Stomach (tissue), 4 donors: ENCODE results near the gene PTPRM.

Experiments used
- EP300 ChIP-seq: sonication (generic); formaldehyde crosslinking; IDR thresholded peaks from one replicate; pipeline ENCODE4 v1.6.1; 2017; ENCODE audit warnings: antibody characterized with exemption
- POLR2A ChIP-seq, 4 donors: fragments of 450-650 bp; IDR thresholded peaks; one replicate each; pipeline ENCODE4 v1.6.1; 2016; ENCODE audit warnings: antibody characterized with exemption in 4 of 4, control low read depth in 2 of 4, mild to moderate bottlenecking in 1 of 4, moderate library complexity in 1 of 4
- POLR2AphosphoS5 ChIP-seq, 3 donors: sonication (generic); formaldehyde crosslinking; IDR thresholded peaks; one replicate each; pipeline ENCODE4 v1.6.1; 2016; ENCODE audit warnings: antibody characterized with exemption in 3 of 3
- TF ChIP-seq, protein P1 (sequence below), 7 experiments: fragments of 450-650 bp in 4 of 7; fragments of 200-600 bp in 3 of 7; sonication (generic) in 3 of 7; IDR thresholded peaks; one replicate each; pipeline ENCODE4 v1.5.1; 2016 to 2019; ENCODE audit warnings: antibody characterized with exemption in 7 of 7, control low read depth in 2 of 7, mild to moderate bottlenecking in 1 of 7

DNA sequence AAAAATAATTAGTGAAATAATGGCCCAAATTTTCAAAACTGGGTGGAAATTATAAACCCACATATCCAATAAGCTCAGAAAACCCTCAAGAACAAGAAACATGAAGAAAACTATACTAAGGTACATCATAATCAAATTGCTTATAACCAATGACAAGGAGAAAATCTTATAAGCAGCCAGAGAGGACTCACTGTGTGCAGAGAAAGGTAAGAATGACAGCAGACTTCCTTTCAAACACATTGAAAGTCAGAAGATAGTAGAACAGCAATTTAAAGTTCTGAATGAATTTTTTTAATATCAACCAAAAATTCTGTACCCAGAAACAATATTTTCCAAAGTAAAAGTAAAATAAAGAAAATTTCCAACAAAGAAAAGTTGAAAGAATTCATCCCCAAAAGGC, 844.4 kb downstream of the PTPRM start:
- TF ChIP-seq, protein P1, sequence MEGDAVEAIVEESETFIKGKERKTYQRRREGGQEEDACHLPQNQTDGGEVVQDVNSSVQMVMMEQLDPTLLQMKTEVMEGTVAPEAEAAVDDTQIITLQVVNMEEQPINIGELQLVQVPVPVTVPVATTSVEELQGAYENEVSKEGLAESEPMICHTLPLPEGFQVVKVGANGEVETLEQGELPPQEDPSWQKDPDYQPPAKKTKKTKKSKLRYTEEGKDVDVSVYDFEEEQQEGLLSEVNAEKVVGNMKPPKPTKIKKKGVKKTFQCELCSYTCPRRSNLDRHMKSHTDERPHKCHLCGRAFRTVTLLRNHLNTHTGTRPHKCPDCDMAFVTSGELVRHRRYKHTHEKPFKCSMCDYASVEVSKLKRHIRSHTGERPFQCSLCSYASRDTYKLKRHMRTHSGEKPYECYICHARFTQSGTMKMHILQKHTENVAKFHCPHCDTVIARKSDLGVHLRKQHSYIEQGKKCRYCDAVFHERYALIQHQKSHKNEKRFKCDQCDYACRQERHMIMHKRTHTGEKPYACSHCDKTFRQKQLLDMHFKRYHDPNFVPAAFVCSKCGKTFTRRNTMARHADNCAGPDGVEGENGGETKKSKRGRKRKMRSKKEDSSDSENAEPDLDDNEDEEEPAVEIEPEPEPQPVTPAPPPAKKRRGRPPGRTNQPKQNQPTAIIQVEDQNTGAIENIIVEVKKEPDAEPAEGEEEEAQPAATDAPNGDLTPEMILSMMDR (IDR thresholded peaks at IDR 0.05) = no peak
- TF ChIP-seq EP300 (no peak), POLR2A (IDR thresholded peaks at IDR 0.05) (no peak), POLR2AphosphoS5 (IDR thresholded peaks at IDR 0.05) (no peak)
